Neural cell (in vitro differentiated cells): ENCODE results near the gene CFB. TPM values are rescaled to one million over a fixed set of nuclear protein-coding genes. Genes with fewer than 3 reads are reported as not detected.

ENCODE experiments used
- H2AFZ ChIP-seq: fragments of 200-600, 300-800 bp; sonication (generic), shearing (Covaris generic); 2 replicates; pipeline ENCODE4 v1.6.0; 2014; ENCODE audit warnings: low read depth, mild to moderate bottlenecking, antibody characterized with exemption, low read length, moderate library complexity
- H3F3A ChIP-seq: fragments of 200-600 bp; shearing (Covaris generic); 2 replicates; pipeline ENCODE4 v1.6.1; 2016; ENCODE audit warnings: mild to moderate bottlenecking, moderate library complexity, mixed read lengths, antibody characterized with exemption, low read length; ENCODE audit not compliant: insufficient read depth, poor library complexity, severe bottlenecking
- H3K27ac ChIP-seq: fragments of 200-600, 300-800 bp; sonication (generic), shearing (Covaris generic); 2 replicates; pipeline ENCODE4 v1.5.1; 2014; ENCODE audit warnings: mild to moderate bottlenecking, low read length, moderate library complexity
- H3K27me3 ChIP-seq: fragments of 300-800, 200-600 bp; sonication (generic), shearing (Covaris generic); 2 replicates; pipeline ENCODE4 v1.6.0; 2014; ENCODE audit warnings: mild to moderate bottlenecking, low read depth, low read length, moderate library complexity; ENCODE audit not compliant: insufficient read depth
- H3K36me3 ChIP-seq: fragments of 300-800, 200-600 bp; sonication (generic), shearing (Covaris generic); 2 replicates; pipeline ENCODE4 v1.5.1; 2014; ENCODE audit warnings: mild to moderate bottlenecking, antibody characterized with exemption, low read length, moderate library complexity; ENCODE audit not compliant: insufficient read depth
- H3K4me2 ChIP-seq: fragments of 300-800, 200-600 bp; sonication (generic), shearing (Covaris generic); 2 replicates; pipeline ENCODE4 v1.6.0; 2014; ENCODE audit warnings: mild to moderate bottlenecking, low read length
- H3K4me3 ChIP-seq: fragments of 300-800, 200-600 bp; sonication (generic), shearing (Covaris generic); 2 replicates; pipeline ENCODE4 v1.5.1; 2014; ENCODE audit warnings: mild to moderate bottlenecking, low read length, moderate library complexity
- H3K79me2 ChIP-seq: fragments of 200-600 bp; shearing (Covaris generic); replicated peaks from 2 replicates; pipeline ENCODE4 v1.6.0; 2014; ENCODE audit warnings: mild to moderate bottlenecking, low read length, moderate library complexity; ENCODE audit not compliant: insufficient read depth
- H3K9ac ChIP-seq: fragments of 300-800, 200-600 bp; sonication (generic), shearing (Covaris generic); 2 replicates; pipeline ENCODE4 v1.6.1; 2016; ENCODE audit warnings: mild to moderate bottlenecking, low read length, mixed read lengths
- H3K9me2 ChIP-seq: fragments of 200-600 bp; shearing (Covaris generic); 2 replicates; pipeline ENCODE4 v1.6.1; 2016; ENCODE audit warnings: mild to moderate bottlenecking, low read length, mixed read lengths; ENCODE audit not compliant: insufficient read depth
- H3K9me3 ChIP-seq: fragments of 200-600, 300-800 bp; sonication (generic), shearing (Covaris generic); 2 replicates; pipeline ENCODE4 v1.6.1; 2016; ENCODE audit warnings: mild to moderate bottlenecking, mixed run types, low read length, moderate library complexity, mixed read lengths
- H4K20me1 ChIP-seq: fragments of 200-600 bp; shearing (Covaris generic); 2 replicates; pipeline ENCODE4 v1.6.1; 2016; ENCODE audit warnings: mild to moderate bottlenecking, mixed run types; ENCODE audit not compliant: insufficient read depth
- CTCF ChIP-seq: fragments of 450-650 bp; IDR thresholded peaks from 2 replicates; pipeline ENCODE4 v1.5.1; 2014; ENCODE audit warnings: antibody characterized with exemption, mild to moderate bottlenecking, moderate library complexity; ENCODE audit not compliant: poor library complexity, severe bottlenecking
- EP300 ChIP-seq: fragments of 450-650 bp; conservative IDR thresholded peaks from 2 replicates; pipeline ENCODE4 v1.6.1; 2014; ENCODE audit warnings: antibody characterized with exemption, mild to moderate bottlenecking, moderate library complexity; ENCODE audit not compliant: poor library complexity, severe bottlenecking
- EZH2 ChIP-seq: fragments of 200-600, 300-800 bp; shearing (Covaris generic), sonication (generic); IDR thresholded peaks from 2 replicates; pipeline ENCODE4 v1.6.1; 2014; ENCODE audit warnings: antibody characterized with exemption, low read length, borderline replicate concordance, mild to moderate bottlenecking; ENCODE audit not compliant: insufficient read depth, poor library complexity, severe bottlenecking
- MXI1 ChIP-seq: fragments of 450-650 bp; conservative IDR thresholded peaks from 2 replicates; pipeline ENCODE4 v1.6.1; 2014; ENCODE audit warnings: antibody characterized with exemption, mild to moderate bottlenecking; ENCODE audit not compliant: poor library complexity, severe bottlenecking
- POLR2AphosphoS5 ChIP-seq: IDR thresholded peaks from 2 replicates; pipeline ENCODE4 v1.6.1; 2012
- RAD21 ChIP-seq: fragments of 450-650 bp; conservative IDR thresholded peaks from 2 replicates; pipeline ENCODE4 v1.6.1; 2014; ENCODE audit warnings: antibody characterized with exemption, mild to moderate bottlenecking, moderate library complexity
- REST ChIP-seq: IDR thresholded peaks from 2 replicates; pipeline ENCODE4 v1.6.1; 2012; ENCODE audit warnings: borderline replicate concordance
- SMC3 ChIP-seq: fragments of 450-650 bp; conservative IDR thresholded peaks from 2 replicates; pipeline ENCODE4 v1.6.1; 2014; ENCODE audit warnings: antibody characterized with exemption, mild to moderate bottlenecking, moderate library complexity; ENCODE audit not compliant: poor library complexity
- TAF1 ChIP-seq: IDR thresholded peaks from 2 replicates; pipeline ENCODE4 v1.6.1; 2012; ENCODE audit warnings: low read depth
- polyA plus RNA-seq: library from polyadenylated mRNA; depleted of rRNA; stranded (reverse); fragments of >200 nt; gene quantifications from 2 replicates; pipeline ENCODE4 v1.2.3, GENCODE V29; 2014

The CFB gene
- polyA plus RNA-seq, 1 donor from 2014 or later = 0.97 TPM

- Histone ChIP-seq H2AFZ (no peak overlapping the region), H3K9me3 (no peaks in the 10 kb centered on the region), H3K27me3 (no peaks in the 10 kb centered on the region), H4K20me1 (no peaks in the 10 kb centered on the region), H3K9me2 (no peaks in the 10 kb centered on the region), H3K27ac (no peak overlapping the region), H3K79me2 (no peaks in the 10 kb centered on the region), H3K4me2 (no peak overlapping the region), H3K9ac (no peak overlapping the region), H3K4me3 (no peak overlapping the region), H3K36me3 (no peaks in the 10 kb centered on the region), H3F3A (no peaks in the 10 kb centered on the region)
- TF ChIP-seq REST (no peak), EP300 (no peak), SMC3 (no peak), MXI1 (no peak)
These were observed 23.0 kb upstream of the CFB start for GRCh38 chr6:31922942-31923341.

- no peak within 1 kb of the TSS for H3K4me3 ChIP-seq
- TF ChIP-seq REST = no peak
- no peak for TF ChIP-seq CTCF
- TF ChIP-seq RAD21 = no peak
- TF ChIP-seq TAF1 = no peak
- TF ChIP-seq EP300 = no peak
- TF ChIP-seq MXI1 = no peak
- no peak for TF ChIP-seq SMC3
- no peak for TF ChIP-seq EZH2
- TF ChIP-seq POLR2AphosphoS5 = no peak
- no peaks in the 10 kb centered on the region for H3K9me2 ChIP-seq
- H3F3A ChIP-seq = no peaks in the 10 kb centered on the region
- no peak within 1 kb of the TSS for H2AFZ ChIP-seq
- H3K9me3 ChIP-seq = no peaks in the 10 kb centered on the region
- no peaks in the 10 kb centered on the region for H3K27me3 ChIP-seq
- H3K4me2 ChIP-seq = no peak within 1 kb of the TSS
- no peaks in the 10 kb centered on the region for H3K79me2 ChIP-seq
- H3K9ac ChIP-seq = no peak within 1 kb of the TSS
- H3K36me3 ChIP-seq = no peaks in the 10 kb centered on the region
- no peaks in the 10 kb centered on the region for H4K20me1 ChIP-seq
- H3K27ac ChIP-seq = no peak within 1 kb of the TSS
These were observed 18.5 kb upstream of the CFB start, which contains the start of gene C2 for GRCh38 chr6:31927242-31927862. Gene C2, plus strand, starts transcription at chr6:31927717. Its CDS starts 36 bp downstream, at chr6:31927753.
